Activated CD4-positive, alpha-beta T cell treated with anti-CD3 and anti-CD28 coated beads for 24 hours (primary cell): Measurements from ENCODE around the gene POLR2F.
"Not testable (repeated sequence)": the region's sequence is repeated elsewhere in the genome, so short reads cannot be mapped to it uniquely, and the experiment has no call there.

ENCODE experiments used
- DNase-seq, 2 donors: peaks; one replicate each; pipeline ENCODE4 v3.0.0-alpha.2; 2020; ENCODE audit warnings: low read depth in 2 of 2

The POLR2F gene

DNA sequence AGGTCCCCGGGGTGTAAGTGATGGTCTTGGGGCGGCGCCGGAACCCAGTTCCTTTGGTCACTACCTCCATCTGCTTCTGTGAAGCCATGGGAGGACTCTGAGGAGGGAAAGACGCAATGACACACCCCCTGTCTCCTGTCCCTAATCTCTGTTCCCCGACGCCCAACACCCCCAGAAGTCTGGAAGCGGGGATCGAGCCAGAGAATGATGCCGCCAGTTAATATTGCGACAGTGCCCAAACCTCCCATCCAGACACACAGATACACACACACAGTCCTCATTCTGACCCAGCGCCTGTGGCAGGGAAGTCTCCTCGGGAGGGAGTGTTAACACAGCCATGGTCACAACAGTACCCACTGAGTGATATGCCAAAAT lies 450 bp upstream of the POLR2F start:
- no peak for DNase-seq

DNA sequence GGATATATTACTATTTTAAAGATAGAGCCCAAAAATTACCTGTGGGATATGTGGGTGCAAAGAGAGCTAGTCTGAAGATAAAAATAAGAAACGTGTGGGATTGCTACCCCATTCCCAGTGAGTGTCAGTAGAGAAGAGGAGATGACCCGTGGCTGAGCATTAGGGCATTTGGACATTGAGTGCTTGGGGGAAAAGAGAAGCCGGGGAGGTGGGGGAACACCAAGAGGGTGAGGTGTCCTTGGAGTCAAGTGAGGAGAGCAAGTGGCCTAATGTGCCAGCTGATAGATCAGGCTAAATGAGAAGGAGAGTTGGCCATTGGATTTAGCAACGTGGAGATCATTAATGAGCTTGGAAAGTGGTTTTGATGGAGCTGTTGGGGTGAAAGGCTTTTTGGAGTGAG lies 1.2 kb downstream of the POLR2F start:
- DNase-seq = no peak

DNA sequence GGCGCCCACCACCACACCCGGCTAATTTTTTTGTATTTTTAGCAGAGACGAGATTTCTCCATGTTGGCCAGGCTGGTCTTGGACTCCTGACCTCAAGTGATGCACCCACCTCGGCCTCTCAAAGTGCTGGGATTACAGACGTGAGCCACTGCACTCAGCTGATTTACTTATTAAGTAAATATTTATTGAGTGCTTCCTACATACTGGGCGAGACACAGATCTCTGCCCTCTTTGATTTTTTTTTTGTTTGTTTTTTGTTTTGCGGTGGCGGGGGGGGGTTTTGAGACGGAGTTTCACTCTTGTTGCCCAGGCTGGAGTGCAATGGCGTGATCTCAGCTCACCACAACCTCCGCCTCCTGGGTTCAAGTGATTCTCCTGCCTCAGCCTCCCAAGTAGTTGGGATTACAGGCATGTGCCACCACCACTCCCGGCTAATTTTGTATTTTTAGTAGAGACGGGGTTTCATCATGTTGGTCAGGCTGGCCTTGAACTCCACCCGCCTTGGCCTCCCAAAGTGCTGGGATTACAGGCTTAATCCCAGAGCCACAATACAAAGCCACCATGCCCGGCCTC lies 2.4 kb downstream of the POLR2F start:
- not testable (repeated sequence) for DNase-seq

DNA sequence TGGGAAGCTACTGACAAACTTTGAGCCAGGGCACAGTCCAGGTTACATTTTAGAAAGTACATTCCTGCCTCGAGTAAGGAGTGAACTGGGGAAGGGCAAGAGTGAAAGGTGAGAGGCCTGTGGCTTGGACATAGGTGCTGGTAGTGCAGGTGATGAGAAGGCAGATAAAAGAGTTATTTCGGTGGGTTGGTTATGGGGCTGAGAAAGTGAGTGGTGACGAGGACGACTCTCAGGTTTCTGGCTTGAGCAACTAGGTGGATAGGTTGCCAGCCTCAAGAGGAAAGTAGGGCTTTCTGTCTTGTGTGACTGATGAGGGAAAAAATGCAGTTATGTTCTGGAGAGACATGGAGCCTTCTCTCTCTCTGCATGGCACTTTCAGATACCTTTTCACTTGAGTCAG lies 3.7 kb downstream of the POLR2F start:
- DNase-seq = no peak

DNA sequence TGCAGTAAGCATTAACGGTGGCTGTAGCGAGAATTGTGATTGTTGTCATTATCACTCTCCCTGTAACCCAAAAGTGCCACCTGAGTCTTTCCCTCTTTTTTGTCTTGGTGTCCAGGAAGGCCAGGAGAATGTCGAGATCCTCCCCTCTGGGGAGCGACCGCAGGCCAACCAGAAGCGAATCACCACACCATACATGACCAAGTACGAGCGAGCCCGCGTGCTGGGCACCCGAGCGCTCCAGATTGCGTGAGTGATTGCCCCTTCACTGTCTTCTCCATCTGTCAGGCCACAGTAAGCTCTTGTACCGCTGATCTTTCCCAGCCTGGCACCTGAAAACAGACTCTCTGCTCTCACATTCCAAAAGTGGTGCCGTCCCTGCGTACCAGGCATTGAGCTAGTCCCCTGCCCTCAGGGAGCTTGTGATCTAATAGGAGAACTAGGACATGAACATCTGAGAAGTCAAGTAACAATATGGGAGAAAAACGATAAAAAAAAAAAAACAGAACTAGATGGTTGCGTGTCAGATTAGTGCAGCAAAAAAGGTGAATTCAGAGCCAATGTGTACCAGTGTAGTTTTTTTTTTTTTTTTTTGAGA lies 5.8 kb downstream of the POLR2F start:
- DNase-seq = no peak

DNA sequence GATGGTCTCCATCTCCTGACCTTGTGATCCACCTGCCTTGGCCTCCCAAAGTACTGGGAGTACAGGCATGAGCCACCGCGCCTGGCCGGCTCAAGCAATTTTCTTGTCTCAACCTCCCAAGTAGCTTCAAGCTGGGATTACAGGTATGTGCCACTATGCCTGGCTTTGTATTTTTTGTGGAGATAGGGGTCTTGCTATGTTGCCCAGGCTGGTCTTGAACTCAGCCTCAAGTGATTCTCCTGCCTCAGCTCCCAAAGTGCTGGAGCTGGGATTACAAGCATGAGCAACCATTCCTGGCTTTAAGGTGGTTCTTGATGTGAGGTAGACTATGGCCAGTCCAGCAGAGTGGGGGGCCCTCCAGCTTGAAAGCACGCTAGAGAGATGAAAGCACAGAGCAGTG lies 7.6 kb downstream of the POLR2F start:
- DNase-seq = no peak

DNA sequence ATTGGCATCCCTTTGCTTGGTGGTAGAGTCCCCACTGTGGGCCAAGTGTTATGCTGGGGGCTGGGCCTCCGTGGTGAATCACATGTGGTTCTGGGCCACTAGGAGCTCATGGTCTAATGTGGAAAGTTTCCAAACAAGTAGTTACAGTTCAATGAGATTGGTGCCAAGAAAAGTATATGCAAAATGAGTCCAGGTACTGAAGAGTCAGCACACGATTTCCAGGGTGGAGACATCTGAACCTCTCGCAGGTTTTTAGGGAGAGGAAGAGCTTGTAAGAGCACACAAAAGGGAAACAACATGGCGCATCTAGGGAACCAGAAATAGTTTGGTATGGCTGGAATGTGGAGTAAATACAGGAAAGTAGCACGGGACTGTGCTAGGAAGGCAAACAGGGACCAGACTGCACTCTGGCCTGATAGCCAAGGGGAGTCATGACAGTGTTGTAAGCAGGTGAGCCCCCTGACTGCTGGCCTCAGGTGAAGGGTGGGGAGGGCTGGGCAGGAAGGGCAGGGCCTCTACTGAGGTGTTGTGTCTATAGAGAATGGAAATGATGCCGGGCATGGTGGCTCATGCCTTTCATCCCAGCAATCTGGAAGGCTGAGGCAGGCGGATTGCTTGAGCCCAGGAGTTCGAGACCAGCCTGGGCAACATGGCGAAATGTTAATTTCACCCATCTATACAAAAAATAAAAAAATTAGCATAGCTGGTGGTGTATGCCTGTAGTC lies 12.6 kb downstream of the POLR2F start:
- DNase-seq = no peak

DNA sequence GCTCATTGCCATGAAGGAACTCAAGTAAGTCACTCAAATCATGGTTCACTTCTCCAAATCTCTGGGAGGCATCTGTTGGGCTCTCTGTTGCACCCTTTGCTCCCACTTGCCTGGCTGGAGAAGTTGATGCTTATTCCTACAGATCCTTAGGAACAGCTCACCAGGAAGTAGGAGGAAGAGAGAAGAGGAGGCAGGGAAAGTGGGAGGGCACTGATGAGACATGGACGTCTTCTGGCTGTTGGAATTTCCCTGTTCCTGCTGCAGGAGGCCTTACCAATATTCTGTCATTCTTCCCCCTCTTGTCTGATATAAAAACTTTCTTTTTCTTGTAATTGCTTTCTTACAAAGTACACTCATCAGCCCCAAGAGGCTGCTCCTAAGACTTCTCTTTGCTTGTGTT lies 13.6 kb downstream of the POLR2F start:
- DNase-seq = no peak

DNA sequence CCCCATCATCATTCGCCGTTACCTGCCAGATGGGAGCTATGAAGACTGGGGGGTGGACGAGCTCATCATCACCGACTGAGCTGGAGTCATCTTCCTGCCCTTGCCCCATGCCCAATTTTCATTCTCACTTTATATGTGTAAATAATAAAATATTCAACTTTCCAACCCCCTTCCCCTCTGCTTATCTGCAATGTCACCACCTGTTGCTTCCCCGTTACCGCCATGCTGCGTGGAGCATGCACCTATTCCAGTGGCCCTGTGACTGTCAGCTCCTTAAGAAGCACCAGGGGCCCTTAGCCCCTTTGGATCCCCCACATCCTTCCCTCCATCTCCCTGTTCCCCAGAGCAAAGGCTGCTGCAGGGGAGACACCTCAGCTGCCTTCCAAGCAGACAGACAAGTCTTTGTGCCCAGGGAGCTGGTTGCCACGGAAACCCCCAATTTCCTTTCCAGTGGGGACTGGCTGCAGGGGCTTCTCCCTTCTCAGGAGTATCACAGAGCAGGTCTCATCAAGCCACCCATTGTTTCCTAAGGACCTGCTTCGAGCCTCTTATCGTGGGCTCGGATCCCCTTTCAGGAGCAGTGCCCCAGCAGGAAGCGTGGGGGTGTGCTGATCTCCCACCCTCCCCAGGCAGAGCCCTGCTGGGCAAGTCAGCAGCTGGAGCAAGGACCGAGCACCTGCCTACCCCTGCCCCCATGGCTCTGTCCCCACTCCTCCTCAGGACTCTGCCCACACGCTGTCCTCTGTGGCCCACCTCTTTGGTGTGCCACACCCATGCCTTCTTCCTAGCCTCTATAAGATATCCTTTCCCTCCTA lies 14.3 kb downstream of the POLR2F start:
- DNase-seq = no peak

DNA sequence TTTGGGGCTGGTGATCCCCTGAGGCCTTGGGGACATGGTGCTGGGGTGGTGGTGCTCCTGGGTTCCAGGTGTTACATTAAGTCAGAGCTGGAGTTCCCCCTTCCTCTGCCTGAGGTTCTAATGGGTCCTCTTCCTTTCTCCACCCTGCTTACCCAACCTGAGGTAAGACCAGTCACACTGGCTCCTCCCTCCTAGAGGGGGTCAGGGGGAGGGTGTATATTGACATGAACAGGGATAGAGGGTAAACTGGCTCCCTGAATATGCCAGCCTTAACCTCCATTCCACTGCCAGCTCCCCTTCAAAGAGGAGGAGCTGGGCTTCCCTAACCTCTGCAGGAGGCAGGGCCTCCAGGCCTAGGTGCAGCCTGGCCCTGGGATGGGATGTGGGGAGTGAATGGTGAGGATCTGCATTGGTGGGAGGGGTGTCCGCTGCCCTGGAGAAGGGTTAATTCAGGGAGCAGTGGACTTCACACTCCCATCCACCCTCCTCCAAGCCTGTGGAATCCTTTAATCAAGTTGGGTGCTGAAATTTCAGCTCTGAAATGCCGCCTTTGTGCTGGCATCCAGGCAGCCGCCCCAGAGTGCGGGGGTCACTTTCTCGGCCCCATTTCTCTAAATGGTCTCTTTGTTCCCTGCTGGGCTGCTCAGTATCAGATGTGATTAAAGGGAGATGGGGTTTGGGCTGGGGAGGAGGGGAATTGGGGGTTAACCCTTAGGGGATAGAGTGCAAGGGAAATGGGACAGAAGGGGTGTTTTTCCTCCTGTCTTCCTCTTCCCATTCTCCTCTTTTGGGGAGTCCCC lies 15.2 kb downstream of the POLR2F start:
- DNase-seq = no peak

DNA sequence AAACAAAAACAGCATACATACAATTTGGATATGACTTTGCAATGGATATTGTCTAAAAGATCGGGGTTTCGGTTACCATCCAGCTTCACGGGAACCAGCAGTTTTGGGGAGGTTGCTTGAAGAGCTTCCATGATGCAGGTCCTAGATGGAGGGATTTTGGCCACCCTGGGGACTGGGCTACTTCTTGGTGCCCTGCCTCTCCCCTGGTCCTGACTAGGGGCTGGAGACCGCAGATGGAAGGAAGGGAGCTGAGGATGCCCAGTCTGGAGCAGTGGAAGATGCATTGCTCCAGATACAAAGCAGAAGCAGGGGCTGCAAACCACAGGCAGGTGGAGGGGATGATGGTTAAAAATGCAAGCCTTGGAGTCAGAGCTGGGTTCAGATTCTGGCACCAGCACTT lies 17.4 kb downstream of the POLR2F start:
- no peak for DNase-seq

DNA sequence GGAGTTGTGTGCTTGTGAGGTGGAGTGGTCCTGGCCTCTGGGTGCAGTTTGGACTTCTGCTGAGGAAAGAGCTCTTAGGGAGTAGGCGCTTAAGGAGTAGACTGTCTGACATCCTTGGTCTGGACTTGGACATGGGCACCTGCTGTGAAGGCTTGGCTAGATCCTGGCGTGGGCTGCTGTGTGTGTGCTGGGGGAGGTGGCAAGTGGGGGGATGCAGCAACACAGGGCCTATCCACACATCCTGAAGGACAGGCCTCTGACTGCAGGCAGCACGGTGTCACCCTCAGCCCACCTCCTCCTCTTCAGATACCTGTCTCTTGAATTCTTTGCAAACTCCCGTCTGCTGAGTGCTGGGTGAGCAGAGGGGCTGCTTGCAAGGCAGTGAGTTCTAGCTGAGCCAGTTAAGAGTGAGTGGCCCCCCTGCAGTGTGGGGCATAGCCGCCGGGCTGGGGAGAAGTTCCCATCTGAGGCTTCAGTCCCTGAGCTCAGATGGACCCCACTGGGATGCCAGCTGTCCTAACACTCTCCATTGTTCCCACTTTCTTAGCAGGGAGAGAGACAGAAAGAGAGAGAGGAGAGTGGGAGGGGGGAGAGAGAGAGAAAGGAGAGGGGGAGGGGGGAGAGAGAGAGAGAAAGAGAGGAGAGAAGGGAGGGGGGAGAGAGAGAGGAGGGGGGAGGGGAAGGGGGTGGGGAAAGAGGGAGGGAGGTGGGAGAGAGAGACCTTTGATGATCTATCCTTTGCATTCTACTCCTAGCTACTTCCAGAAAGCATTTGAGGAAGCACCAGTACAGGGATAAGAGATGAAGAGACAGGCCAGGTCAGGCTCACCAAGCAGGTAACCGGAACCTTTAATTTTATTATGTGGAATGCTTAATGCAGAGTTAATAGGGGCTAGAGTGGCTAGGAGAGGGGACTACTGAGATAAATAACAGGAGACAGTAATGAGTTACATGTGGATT lies 18.3 kb downstream of the POLR2F start:
- no peak for DNase-seq

DNA sequence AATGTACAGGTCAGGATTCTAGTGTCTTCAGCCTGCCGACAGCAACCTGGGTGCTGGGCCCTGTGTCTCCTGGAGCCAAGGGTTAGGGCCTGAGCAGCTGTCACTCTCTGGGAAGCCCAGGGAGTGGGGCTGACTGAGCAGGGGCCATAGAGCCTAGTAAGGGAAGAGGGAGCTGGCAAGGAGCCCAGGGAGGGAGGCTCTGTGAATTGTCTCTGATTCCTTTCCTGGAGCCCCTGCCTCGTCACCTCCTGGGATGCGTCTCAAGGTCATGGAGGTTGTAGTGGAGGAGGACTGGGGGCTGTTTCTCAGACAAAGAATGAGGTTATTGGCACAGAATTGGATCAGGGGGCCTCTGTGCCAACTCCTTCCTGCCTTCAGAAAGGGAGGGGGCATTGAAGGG lies 19.0 kb downstream of the POLR2F start:
- DNase-seq = no peak

DNA sequence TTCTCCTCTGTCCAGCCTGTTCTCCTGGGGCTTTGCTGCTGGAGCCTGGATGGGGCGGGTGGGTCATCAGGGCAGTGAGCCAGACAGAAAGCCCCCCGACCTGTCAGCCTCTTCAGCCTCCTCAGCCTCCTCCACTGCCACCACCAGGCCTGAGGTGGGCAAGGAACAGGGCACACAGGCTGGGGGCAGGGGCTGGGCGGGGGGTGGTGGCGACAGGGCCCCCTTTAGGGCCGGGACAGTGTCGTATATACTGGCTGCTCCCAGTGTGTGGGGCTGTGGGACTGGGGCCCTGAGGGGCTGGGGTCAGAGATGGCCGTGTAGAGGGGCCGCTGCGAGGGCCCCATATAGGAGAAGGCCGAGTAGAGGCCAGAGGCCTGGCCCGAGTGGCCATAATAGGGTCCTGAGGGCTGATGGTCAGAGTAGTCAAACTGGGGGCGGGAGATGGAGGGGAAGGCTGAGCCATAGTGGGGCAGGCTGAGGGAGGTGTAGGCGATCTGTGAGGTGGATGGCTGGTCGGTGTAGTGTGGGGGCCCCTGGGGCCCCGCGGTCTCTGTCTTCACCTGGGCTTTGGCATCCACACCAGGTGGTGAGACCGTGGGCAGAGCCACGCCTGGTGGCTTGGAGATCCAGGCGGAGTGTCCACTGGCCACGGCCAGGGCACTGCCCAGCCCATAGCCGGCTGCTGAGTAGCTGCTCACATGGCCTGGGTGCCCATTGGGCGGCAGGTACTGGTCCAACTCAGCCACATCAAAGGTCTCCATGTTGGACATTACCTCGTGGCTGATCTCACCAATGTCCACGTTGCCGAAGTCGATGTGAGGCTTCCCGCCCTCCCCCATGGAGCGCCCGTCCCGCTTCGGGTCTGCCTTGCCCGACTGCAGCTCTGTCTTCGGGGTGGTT lies 20.0 kb downstream of the POLR2F start:
- no peak for DNase-seq

DNA sequence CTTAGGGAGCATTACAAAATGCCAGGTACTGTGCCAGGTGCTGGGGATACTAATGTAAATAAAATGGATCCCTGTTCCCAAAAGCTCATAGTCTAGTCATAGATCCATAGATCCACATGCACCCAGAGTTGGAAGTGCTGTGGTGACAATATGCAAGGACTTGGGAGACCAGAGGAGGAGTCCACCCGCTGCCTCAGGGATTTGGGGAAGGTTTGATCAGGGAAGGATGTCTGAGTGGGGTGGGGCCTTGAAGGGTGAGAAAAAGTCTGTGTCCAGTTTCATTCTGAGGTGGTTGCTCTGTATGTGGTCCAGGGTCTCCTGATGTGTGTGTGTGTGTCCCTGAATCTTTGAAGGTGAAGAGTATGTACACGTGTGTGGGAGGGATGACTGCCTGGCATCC lies 21.7 kb downstream of the POLR2F start:
- DNase-seq = no peak

DNA sequence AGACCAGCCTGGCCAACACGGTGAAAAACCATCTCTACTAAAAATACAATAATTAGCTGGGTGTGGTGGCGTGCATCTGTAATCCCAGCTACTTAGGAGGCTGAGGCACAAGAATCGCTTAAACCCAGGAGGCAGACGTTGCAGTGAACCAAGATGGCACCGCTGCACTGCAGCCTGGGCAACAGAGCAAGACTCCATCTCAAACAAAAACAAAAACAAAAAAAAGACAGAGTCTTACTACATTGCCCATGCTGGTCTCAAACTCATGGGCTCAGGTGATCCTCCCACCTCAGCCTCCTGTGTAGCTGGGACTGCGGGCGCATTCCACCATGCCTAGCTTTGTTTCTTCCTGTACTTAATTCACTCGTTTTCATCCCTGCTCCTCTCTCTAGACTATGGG lies 22.5 kb downstream of the POLR2F start:
- not testable (repeated sequence) for DNase-seq

DNA sequence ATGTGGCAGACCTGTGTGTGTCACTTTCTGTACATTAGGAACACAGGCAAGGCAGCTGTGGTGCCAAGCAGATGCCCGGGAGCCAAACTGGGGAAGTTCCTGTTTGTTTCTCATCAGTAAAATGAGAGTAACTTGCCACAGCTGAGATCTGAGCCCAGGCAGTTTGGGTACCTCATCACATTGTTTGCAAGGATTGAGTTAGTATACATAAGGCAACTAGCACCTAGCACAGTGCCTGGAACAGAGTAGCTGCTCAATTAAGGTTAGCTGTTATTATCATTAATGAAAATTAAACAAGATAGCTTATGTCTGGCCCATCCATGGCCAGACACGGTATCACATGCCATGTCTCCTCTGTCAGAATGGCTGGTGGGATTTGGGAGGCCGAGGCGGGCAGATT lies 23.0 kb downstream of the POLR2F start:
- no peak for DNase-seq

DNA sequence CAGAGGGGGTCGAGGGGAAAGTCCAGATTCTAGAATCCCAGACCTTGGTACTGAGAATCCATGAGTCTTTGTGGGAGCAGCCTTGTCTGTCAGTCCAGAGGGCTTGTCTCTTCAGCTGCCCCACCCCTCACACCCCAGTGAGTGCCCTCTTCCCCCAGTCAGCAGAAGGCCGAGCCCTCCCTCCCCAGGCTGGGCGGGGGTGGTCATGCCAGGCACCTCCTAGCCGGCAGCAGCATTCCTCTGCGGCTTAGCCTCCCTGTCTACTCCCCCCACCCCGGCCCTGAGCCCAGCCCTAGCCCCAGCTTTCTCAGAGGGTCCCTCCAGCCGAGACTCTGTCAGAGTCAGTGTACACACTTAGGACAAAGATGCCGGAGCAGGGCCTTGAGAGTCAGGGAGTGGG lies 26.3 kb downstream of the POLR2F start:
- no peak for DNase-seq

DNA sequence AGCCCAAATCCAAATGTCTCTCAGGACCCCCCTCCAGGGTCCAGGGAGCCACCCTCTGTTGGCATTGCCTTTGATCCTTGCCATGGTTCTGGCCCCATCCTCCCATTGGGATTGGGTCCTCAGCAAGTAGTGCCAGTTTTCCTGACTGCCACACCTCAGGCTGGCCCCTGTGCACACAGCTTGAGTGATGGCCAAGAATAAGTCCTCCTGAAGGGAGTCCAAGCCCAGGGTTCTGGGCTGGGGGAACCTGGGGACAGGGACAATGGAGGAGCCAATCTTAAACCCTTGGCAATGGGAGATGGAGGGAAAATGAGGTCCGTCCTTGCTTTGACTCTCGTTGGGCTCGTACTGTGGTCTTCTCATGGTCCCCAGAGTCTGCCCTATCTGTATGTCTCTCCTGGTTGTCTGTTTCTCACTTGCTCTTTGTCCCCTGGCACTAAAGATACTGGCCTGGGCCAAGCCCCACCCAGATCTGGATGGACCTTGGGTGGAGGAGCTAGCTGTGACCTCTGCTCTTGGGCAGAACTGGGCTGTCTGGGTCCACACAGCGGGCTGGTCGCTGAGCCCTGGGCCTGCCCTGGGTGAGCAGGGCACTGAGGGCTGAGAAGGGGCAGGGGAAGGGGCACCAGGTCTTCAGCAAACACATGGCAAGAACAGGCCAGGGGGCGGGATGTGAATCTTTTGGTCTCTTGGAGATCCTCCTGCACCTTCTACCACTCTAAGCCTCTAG lies 27.9 kb downstream of the POLR2F start:
- DNase-seq = no peak
